ENCODE measurements around the gene CHN1. TPM values are rescaled to one million over a fixed set of nuclear protein-coding genes. Genes with fewer than 3 reads are reported as not detected.

CHN1 gene
- total RNA-seq, 1 experiment from 2014 or later: 0.41 TPM

- intact Hi-C loops (cut with micrococcal nuclease; ENCODE audit: unreplicated experiment): no loop called here
- H3K4me1 Mint-ChIP-seq (ENCODE audit: low read depth, unreplicated experiment): peaks cover 17% of the 10 kb centered on the region
- H3K4me3 Mint-ChIP-seq (ENCODE audit: unreplicated experiment): no peak overlapping the region
- ChIA-PET CTCF (no interaction called here), POLR2A (no interaction called here)
- no peak for TF ChIP-seq CTCF (IDR thresholded peaks at IDR 0.05; ENCODE audit: insufficient read depth in 1 of 2, low read depth in 1 of 2, low read length in 1 of 2, severe bottlenecking in 1 of 2, unreplicated experiment in 1 of 2)
- Histone ChIP-seq H3K9me3 (no peaks in the 10 kb centered on the region), H3K36me3 (ENCODE audit: control insufficient read depth, insufficient read depth, low read length) (no peaks in the 10 kb centered on the region), H3K4me1 (peaks cover 5% of the 10 kb centered on the region; the same call in 1 of the 2 replicates), H3K27me3 (replicated peaks; ENCODE audit: control insufficient read depth, insufficient read depth, low read length) (no peaks in the 10 kb centered on the region), H3K4me3 (ENCODE audit: low read depth, low read length) (no peak overlapping the region)
- no peaks in the 10 kb centered on the region for H3K36me3 Mint-ChIP-seq (ENCODE audit: insufficient read depth, unreplicated experiment)
- no peak overlapping the region for H3K27ac Mint-ChIP-seq (ENCODE audit: unreplicated experiment)
- no peaks in the 10 kb centered on the region for H3K9me3 Mint-ChIP-seq (ENCODE audit: unreplicated experiment)
- no peak for DNase-seq
- H3K27me3 Mint-ChIP-seq (ENCODE audit: insufficient read depth, unreplicated experiment): no peaks in the 10 kb centered on the region
- BruUV-seq (replicated peaks): no TSS peak
These were observed 216.2 kb downstream of the CHN1 start for GRCh38 chr2:174789001-174789400.

- H3K9me3 Mint-ChIP-seq (ENCODE audit: unreplicated experiment): no peaks in the 10 kb centered on the region
- ChIA-PET CTCF (interaction anchor here (0.7 kb wide), 1 partner anchor 39 kb away, joined by 3 read pairs; no protein-coding TSS in a partner anchor), POLR2A (no interaction called here)
- Histone ChIP-seq H3K27me3 (replicated peaks; ENCODE audit: control insufficient read depth, insufficient read depth, low read length) (no peaks in the 10 kb centered on the region), H3K4me1 (peaks cover 5% of the 10 kb centered on the region; the same call in 1 of the 2 replicates), H3K36me3 (ENCODE audit: control insufficient read depth, insufficient read depth, low read length) (no peaks in the 10 kb centered on the region), H3K4me3 (ENCODE audit: low read depth, low read length) (no peak overlapping the region), H3K9me3 (no peaks in the 10 kb centered on the region)
- peaks cover 12% of the 10 kb centered on the region for H3K4me1 Mint-ChIP-seq (ENCODE audit: low read depth, unreplicated experiment)
- intact Hi-C loops (cut with micrococcal nuclease; ENCODE audit: unreplicated experiment): no loop called here
- H3K27ac Mint-ChIP-seq (ENCODE audit: unreplicated experiment): no peak overlapping the region
- H3K27me3 Mint-ChIP-seq (ENCODE audit: insufficient read depth, unreplicated experiment): no peaks in the 10 kb centered on the region
- DNase-seq: no peak
- TF ChIP-seq CTCF (IDR thresholded peaks at IDR 0.05; ENCODE audit: insufficient read depth in 1 of 2, low read depth in 1 of 2, low read length in 1 of 2, severe bottlenecking in 1 of 2, unreplicated experiment in 1 of 2): no peak
- H3K36me3 Mint-ChIP-seq (ENCODE audit: insufficient read depth, unreplicated experiment): no peaks in the 10 kb centered on the region
- no TSS peak for BruUV-seq (replicated peaks)
- H3K4me3 Mint-ChIP-seq (ENCODE audit: unreplicated experiment): no peak overlapping the region
These were observed 216.8 kb downstream of the CHN1 start for GRCh38 chr2:174788291-174788929.

- BruUV-seq (replicated peaks): no TSS peak
- intact Hi-C loops (cut with micrococcal nuclease; ENCODE audit: unreplicated experiment): no loop called here
- TF ChIP-seq CTCF (IDR thresholded peaks at IDR 0.05; ENCODE audit: insufficient read depth in 1 of 2, low read depth in 1 of 2, low read length in 1 of 2, severe bottlenecking in 1 of 2, unreplicated experiment in 1 of 2): no peak
- H3K27me3 Mint-ChIP-seq (ENCODE audit: insufficient read depth, unreplicated experiment): no peaks in the 10 kb centered on the region
- no peaks in the 10 kb centered on the region for H3K9me3 Mint-ChIP-seq (ENCODE audit: unreplicated experiment)
- peak in 1 of 2 experiments; percentile 41 for DNase-seq
- H3K4me3 Mint-ChIP-seq (ENCODE audit: unreplicated experiment): no peak overlapping the region
- Histone ChIP-seq H3K27me3 (replicated peaks; ENCODE audit: control insufficient read depth, insufficient read depth, low read length) (no peaks in the 10 kb centered on the region), H3K4me3 (ENCODE audit: low read depth, low read length) (no peak overlapping the region), H3K9me3 (no peaks in the 10 kb centered on the region), H3K36me3 (ENCODE audit: control insufficient read depth, insufficient read depth, low read length) (no peaks in the 10 kb centered on the region), H3K4me1 (no peaks in the 10 kb centered on the region)
- no peak overlapping the region for H3K27ac Mint-ChIP-seq (ENCODE audit: unreplicated experiment)
- H3K4me1 Mint-ChIP-seq (ENCODE audit: low read depth, unreplicated experiment): peaks cover 6% of the 10 kb centered on the region
- POLR2A ChIA-PET: no interaction called here
- no peaks in the 10 kb centered on the region for H3K36me3 Mint-ChIP-seq (ENCODE audit: insufficient read depth, unreplicated experiment)
- CTCF ChIA-PET: no interaction called here
These were observed 217.5 kb downstream of the CHN1 start for GRCh38 chr2:174787487-174788205.
